CD4-positive, alpha-beta memory T cell (primary cell): ENCODE measurements around the gene TIRAP. TPM values are rescaled to one million over a fixed set of nuclear protein-coding genes. Genes with fewer than 3 reads are reported as not detected.

Experiments
- CTCF ChIA-PET: fragments of 350-600 bp; sonication (Branson Sonifier 250); formaldehyde crosslinking; loops from one replicate; lab custom pipeline; 2021; ENCODE audit warnings: inconsistent platforms; ENCODE audit not compliant: partially characterized antibody; lab: Charles Lee
- POLR2A ChIA-PET: fragments of 350-600 bp; sonication (Branson Sonifier 250); formaldehyde crosslinking; loops from one replicate; lab custom pipeline; 2021; ENCODE audit not compliant: partially characterized antibody; lab: Charles Lee
- DNase-seq, 5 donors: peaks; one replicate each; pipeline versions ENCODE4 v3.0.0 to v3.0.0-alpha.2; 2020 to 2022; ENCODE audit warnings: mixed read lengths in 1 of 5
- H3K27ac ChIP-seq: one replicate; pipeline ENCODE4 v1.7.0; 2013; ENCODE audit warnings: low read depth, low read length
- H3K27me3 ChIP-seq: 2 replicates; pipeline ENCODE4 v1.7.0; 2013; ENCODE audit warnings: mild to moderate bottlenecking, low read length, moderate library complexity; ENCODE audit not compliant: insufficient read depth
- H3K36me3 ChIP-seq: 2 replicates; pipeline ENCODE4 v1.7.0; 2013; ENCODE audit warnings: mild to moderate bottlenecking, low read length, moderate library complexity; ENCODE audit not compliant: insufficient read depth
- H3K4me1 ChIP-seq: 2 replicates; pipeline ENCODE4 v1.7.0; 2013; ENCODE audit warnings: mild to moderate bottlenecking, low read length, moderate library complexity; ENCODE audit not compliant: insufficient read depth
- H3K4me3 ChIP-seq, 2 donors: one replicate each; pipeline ENCODE4 v1.7.0; 2013; ENCODE audit warnings: low read length in 2 of 2, mild to moderate bottlenecking in 1 of 2
- H3K9me3 ChIP-seq, 2 donors: one replicate each; pipeline ENCODE4 v1.7.0; 2013; ENCODE audit warnings: low read length in 2 of 2, control low read depth in 1 of 2; ENCODE audit not compliant: control insufficient read depth in 1 of 2
- H3K27ac Mint-ChIP-seq, 7 donors: one replicate each; pipeline ENCODE4 v1.8.0; 2020 to 2021; ENCODE audit warnings: mixed read lengths in 7 of 7, mild to moderate bottlenecking in 6 of 7, inconsistent platforms in 3 of 7, moderate library complexity in 3 of 7
- H3K27me3 Mint-ChIP-seq, 2 donors: one replicate each; pipeline ENCODE4 v1.8.0; 2020 to 2021; ENCODE audit warnings: mixed read lengths in 2 of 2
- H3K36me3 Mint-ChIP-seq, 2 donors: one replicate each; pipeline ENCODE4 v1.8.0; 2020 to 2021; ENCODE audit warnings: mixed read lengths in 2 of 2, inconsistent platforms in 1 of 2, mild to moderate bottlenecking in 1 of 2
- H3K4me1 Mint-ChIP-seq, 4 donors: one replicate each; pipeline ENCODE4 v1.8.0; 2020 to 2021; ENCODE audit warnings: mixed read lengths in 4 of 4, mild to moderate bottlenecking in 1 of 4
- H3K4me3 Mint-ChIP-seq, 8 donors: one replicate each; pipeline ENCODE4 v1.8.0; 2020 to 2021; ENCODE audit warnings: mixed read lengths in 8 of 8, mild to moderate bottlenecking in 7 of 8, moderate library complexity in 6 of 8, inconsistent platforms in 3 of 8
- H3K9me3 Mint-ChIP-seq, 8 donors: one replicate each; pipeline ENCODE4 v1.8.0; 2020 to 2021; ENCODE audit warnings: mixed read lengths in 8 of 8, mild to moderate bottlenecking in 5 of 8, inconsistent platforms in 3 of 8, moderate library complexity in 1 of 8
- intact Hi-C: fragments of 100-400 bp; cut with micrococcal nuclease; formaldehyde crosslinking; loops from one replicate; pipeline ENCODE4 v1.15.1; 2023
- polyA plus RNA-seq, 2 donors: library from polyadenylated mRNA; unstranded; fragments of 300-500 nt; fragmentation: Illumina TruSeq; gene quantifications; one replicate each; pipeline ENCODE4 v1.2.3, GENCODE V29; 2021
- total RNA-seq, 2 experiments: library from RNA; stranded (reverse); gene quantifications; one replicate each; pipeline ENCODE4 v1.2.3, GENCODE V29; 2021

The TIRAP gene
- total and polyA plus RNA-seq, 4 experiments from 2014 or later: 5.9 to 27.4 (median 19.1) TPM

- H3K4me3 ChIP-seq: no peak overlapping the region
- H3K4me3 Mint-ChIP-seq: no peak overlapping the region
- H3K9me3 ChIP-seq: no peaks in the 10 kb centered on the region
- no peak overlapping the region for H3K27ac ChIP-seq
- no peaks in the 10 kb centered on the region for H3K4me1 ChIP-seq
- H3K27me3 ChIP-seq: no peaks in the 10 kb centered on the region
- intact Hi-C loops: no loop called here
- peak overlapping the region in 4 of 7 donors; percentile 8 to 75 (median 27) for H3K27ac Mint-ChIP-seq
- H3K9me3 Mint-ChIP-seq: no peaks in the 10 kb centered on the region
- ChIA-PET CTCF (interaction anchor here (0.5 kb wide), 1 partner anchor 353 kb away, joined by 3 read pairs; no protein-coding TSS in a partner anchor), POLR2A (interaction anchor here (0.6 kb wide), 2 partner anchors 35 to 69 kb away, joined by 3 read pairs; no protein-coding TSS in a partner anchor)
- no peaks in the 10 kb centered on the region for H3K27me3 Mint-ChIP-seq
- peaks cover 3% of the 10 kb centered on the region for H3K36me3 ChIP-seq
- peaks cover 0 to 2% (median 0%) of the 10 kb centered on the region in 4 donors for H3K4me1 Mint-ChIP-seq
- no peak for DNase-seq
- peaks cover 7 to 36% of the 10 kb centered on the region in 2 donors for H3K36me3 Mint-ChIP-seq
These were observed 25.7 kb upstream of the TIRAP start for GRCh38 chr11:126257144-126257543.

GRCh38 chr11:126257764-126258163 lies 25.1 kb upstream of the TIRAP start:
- POLR2A ChIA-PET: interaction anchor here (0.6 to 1.5 kb wide), 2 partner anchors 24 to 35 kb away, joined by 3 read pairs; no protein-coding TSS in a partner anchor
- H3K36me3 ChIP-seq: peaks cover 8% of the 10 kb centered on the region
- CTCF ChIA-PET: no interaction called here
- intact Hi-C loops: no loop called here
- H3K4me1 Mint-ChIP-seq: peaks cover 0 to 2% (median 0%) of the 10 kb centered on the region in 4 donors
- H3K4me3 ChIP-seq: no peak overlapping the region
- H3K9me3 Mint-ChIP-seq: no peaks in the 10 kb centered on the region
- H3K4me3 Mint-ChIP-seq: no peak overlapping the region
- no peak overlapping the region for H3K27ac ChIP-seq
- no peaks in the 10 kb centered on the region for H3K27me3 Mint-ChIP-seq
- no peaks in the 10 kb centered on the region for H3K27me3 ChIP-seq
- no peaks in the 10 kb centered on the region for H3K9me3 ChIP-seq
- peak overlapping the region in 1 of 7 donors; percentile 43 for H3K27ac Mint-ChIP-seq
- peaks cover 10 to 41% of the 10 kb centered on the region in 2 donors for H3K36me3 Mint-ChIP-seq
- DNase-seq: no peak
- H3K4me1 ChIP-seq: no peaks in the 10 kb centered on the region

GRCh38 chr11:126262216-126262615 lies 20.7 kb upstream of the TIRAP start:
- H3K4me3 Mint-ChIP-seq: no peak overlapping the region
- Histone ChIP-seq H3K27me3 (no peaks in the 10 kb centered on the region), H3K27ac (no peak overlapping the region), H3K36me3 (peaks cover 52% of the 10 kb centered on the region), H3K4me3 (no peak overlapping the region), H3K9me3 (no peaks in the 10 kb centered on the region), H3K4me1 (peaks cover 7% of the 10 kb centered on the region)
- peaks cover 51 to 72% of the 10 kb centered on the region in 2 donors for H3K36me3 Mint-ChIP-seq
- H3K27me3 Mint-ChIP-seq: no peaks in the 10 kb centered on the region
- intact Hi-C loops: loop anchor here (10.0 kb wide), 2 partner anchors 667 to 697 kb away; partner anchors contain the start of genes EI24 and STT3A
- no peaks in the 10 kb centered on the region for H3K9me3 Mint-ChIP-seq
- H3K27ac Mint-ChIP-seq: peak overlapping the region in 2 of 7 donors; percentile 44 to 83
- peaks cover 4 to 7% (median 6%) of the 10 kb centered on the region in 4 donors for H3K4me1 Mint-ChIP-seq
- POLR2A ChIA-PET: interaction anchor here (0.8 to 2.4 kb wide), 3 partner anchors 8 to 51 kb away, joined by 3 to 7 read pairs (median 4); partner anchors contain the start of genes FAM118B, RPUSD4 and TIRAP
- CTCF ChIA-PET: interaction anchor here (0.6 kb wide), 1 partner anchor 48 kb away, joined by 3 read pairs; no protein-coding TSS in a partner anchor
- DNase-seq: no peak

GRCh38 chr11:126263489-126263888 lies 19.4 kb upstream of the TIRAP start:
- CTCF ChIA-PET: no interaction called here
- H3K36me3 Mint-ChIP-seq: peaks cover 56 to 82% of the 10 kb centered on the region in 2 donors
- H3K27ac Mint-ChIP-seq: peak overlapping the region in 1 of 7 donors; percentile 73

GRCh38 chr11:126265811-126266210 lies 17.1 kb upstream of the TIRAP start:
- CTCF ChIA-PET: interaction anchor here (1.3 kb wide), 1 partner anchor 45 kb away, joined by 3 read pairs; no protein-coding TSS in a partner anchor
- intact Hi-C loops: loop anchor here (10.0 kb wide), 2 partner anchors 671 to 701 kb away; partner anchors contain the start of genes EI24 and STT3A
- Mint-ChIP-seq H3K36me3 (peaks cover 56 to 80% of the 10 kb centered on the region in 2 donors), H3K4me3 (peak overlapping the region in 2 of 8 donors; percentile 46 to 51), H3K4me1 (peaks cover 18 to 41% (median 23%) of the 10 kb centered on the region in 4 donors), H3K9me3 (no peaks in the 10 kb centered on the region), H3K27me3 (no peaks in the 10 kb centered on the region), H3K27ac (peak overlapping the region in 6 of 7 donors; percentile 8 to 94 (median 57))
- peaks cover 26% of the 10 kb centered on the region for H3K4me1 ChIP-seq
- H3K27ac ChIP-seq: no peak overlapping the region
- no peak overlapping the region for H3K4me3 ChIP-seq
- H3K36me3 ChIP-seq: peaks cover 55% of the 10 kb centered on the region
- no peak for DNase-seq
- H3K27me3 ChIP-seq: no peaks in the 10 kb centered on the region
- H3K9me3 ChIP-seq: no peaks in the 10 kb centered on the region
- POLR2A ChIA-PET: interaction anchor here (1.4 kb wide), 1 partner anchor 17 kb away, joined by 8 read pairs; the partner anchor contains the start of gene TIRAP

More at GRCh38 chr11:126263489-126263888, 19.4 kb upstream of the TIRAP start:
- POLR2A ChIA-PET: interaction anchor here (0.9 to 2.4 kb wide), 3 partner anchors 10 to 52 kb away, joined by 3 to 7 read pairs (median 4); partner anchors contain the start of genes DCPS, FAM118B and RPUSD4
- no peak for DNase-seq
- peaks cover 55% of the 10 kb centered on the region for H3K36me3 ChIP-seq
- no peak overlapping the region for H3K27ac ChIP-seq
- no peak overlapping the region for H3K4me3 ChIP-seq
- Mint-ChIP-seq H3K4me3 (peak overlapping the region in 1 of 8 donors; percentile 35), H3K9me3 (no peaks in the 10 kb centered on the region), H3K4me1 (peaks cover 12 to 19% (median 14%) of the 10 kb centered on the region in 4 donors), H3K27me3 (no peaks in the 10 kb centered on the region)
- intact Hi-C loops: loop anchor here (10.0 kb wide), 2 partner anchors 669 to 699 kb away; partner anchors contain the start of genes EI24 and STT3A
- H3K4me1 ChIP-seq: peaks cover 17% of the 10 kb centered on the region
- no peaks in the 10 kb centered on the region for H3K9me3 ChIP-seq
- no peaks in the 10 kb centered on the region for H3K27me3 ChIP-seq

GRCh38 chr11:126267650-126268049 lies 15.2 kb upstream of the TIRAP start:
- H3K4me3 Mint-ChIP-seq: peak overlapping the region; percentile 95 to 99 (median 96)
- H3K36me3 Mint-ChIP-seq: peaks cover 52 to 66% of the 10 kb centered on the region in 2 donors
- ChIA-PET CTCF (interaction anchor here (1.1 kb wide), 1 partner anchor 16 kb away, joined by 3 read pairs; no protein-coding TSS in a partner anchor), POLR2A (interaction anchor here (1.3 to 6.1 kb wide), 8 partner anchors 15 to 675 kb away, joined by 3 to 101 read pairs (median 5); partner anchors contain the start of genes CDON, DCPS, FAM118B and RPUSD4)
- Histone ChIP-seq H3K36me3 (peaks cover 47% of the 10 kb centered on the region), H3K9me3 (no peaks in the 10 kb centered on the region), H3K4me3 (peak overlapping the region; percentile 84 to 96), H3K27me3 (no peaks in the 10 kb centered on the region), H3K27ac (peak overlapping the region; percentile 83), H3K4me1 (peaks cover 26% of the 10 kb centered on the region)
- no peaks in the 10 kb centered on the region for H3K27me3 Mint-ChIP-seq
- H3K9me3 Mint-ChIP-seq: no peaks in the 10 kb centered on the region
- H3K4me1 Mint-ChIP-seq: peaks cover 19 to 43% (median 24%) of the 10 kb centered on the region in 4 donors
- intact Hi-C loops: loop anchor here (10.0 kb wide), 2 partner anchors 673 to 703 kb away; partner anchors contain the start of genes EI24 and STT3A
- no peak for DNase-seq
- H3K27ac Mint-ChIP-seq: peak overlapping the region; percentile 94 to 99 (median 99)
